Psoas muscle (tissue), 8 donors: ENCODE data around the gene TCP11. TPM values are rescaled to one million over a fixed set of nuclear protein-coding genes. Genes with fewer than 3 reads are reported as not detected.
A peak's percentile ranks its signal among the peaks of the same experiment; 100 is the strongest.

Experiments used
- ATAC-seq, 4 donors: fragments of 200-7000 bp; cut with Tn5 transposase; one replicate each; pipeline ENCODE4 v1.9.1; 2020; ENCODE audit warnings: moderate library complexity in 3 of 4, mild to moderate bottlenecking in 2 of 4
- DNase-seq, 2 donors: peaks; one replicate each; pipeline ENCODE4 v3.0.0-alpha.2; 2020
- H3K27ac ChIP-seq: fragments of 200-600 bp; one replicate; pipeline ENCODE4 v1.8.0; 2022
- H3K27me3 ChIP-seq, 3 donors: fragments of 200-600 bp in 1 of 3; one replicate each; pipeline versions ENCODE4 v1.6.1 to v1.8.0; 2013 to 2022; ENCODE audit warnings: low read length in 2 of 3, mild to moderate bottlenecking in 2 of 3, moderate library complexity in 1 of 3; ENCODE audit not compliant: insufficient read depth in 3 of 3
- H3K36me3 ChIP-seq, 2 donors: fragments of 200-600 bp in 1 of 2; one replicate each; pipeline versions ENCODE4 v1.6.1 to v1.8.0; 2013 to 2022; ENCODE audit warnings: low read depth in 1 of 2, mild to moderate bottlenecking in 1 of 2, moderate library complexity in 1 of 2; ENCODE audit not compliant: insufficient read depth in 1 of 2
- H3K4me1 ChIP-seq: fragments of 200-600 bp; one replicate; pipeline ENCODE4 v1.8.0; 2022
- H3K4me3 ChIP-seq: fragments of 200-600 bp; one replicate; pipeline ENCODE4 v1.8.0; 2022; ENCODE audit warnings: mild to moderate bottlenecking
- H3K9me3 ChIP-seq: fragments of 200-600 bp; one replicate; pipeline ENCODE4 v1.8.0; 2022
- WGBS, 3 donors: extraction: QIAGEN DNeasy Blood & Tissue Kit; methylation state at CpG; one replicate each; pipeline versions ENCODE4 v1.1.6 to v1.1.7; 2013; 5-methylcytosine and 5-hydroxymethylcytosine counted together
- intact Hi-C, 2 donors: fragments of 100-400 bp; cut with DNase I; formaldehyde crosslinking; loops; one replicate each; pipeline versions ENCODE4 v1.11.0 to v1.14.2; 2022
- polyA plus RNA-seq, 3 donors: library from polyadenylated mRNA; stranded (reverse); fragments of 200-250 nt; gene quantifications; one replicate each; pipeline ENCODE4 v1.2.3, GENCODE V29; 2013
- total RNA-seq, 4 donors: library from RNA; stranded (reverse); fragmentation: NEBNext Ultra II Directional in 2 of 4; extraction: Animal tissue kit (Norgen Biotek cat#: 25700) in 2 of 4; gene quantifications; one replicate each; pipeline versions ENCODE4 v1.2.1 to v1.2.4, GENCODE V29; 2021 to 2023
- TF ChIP-seq, protein P1 (sequence below): fragments of 200-600 bp; IDR thresholded peaks from one replicate; pipeline ENCODE4 v1.8.0; 2022; ENCODE audit warnings: antibody characterized with exemption
- donor health status: healthy with polysubstance abuse.
- donor health status: DM: no; HTN: no; CAD: no; lungs with moderate emphysema.
- donor health status: Bipolar disorder and iron deficiency.
- donor health status: healthy.
- donor health status: DM: yes; HTN: yes; CAD: no.
- donor health status: DM: no; HTN: no; CAD: no.
- donor health status: DM: no; HTN: no; CAD: no.
- donor health status: DM: yes; HTN: yes; CAD: no.

Gene TCP11
- total and polyA plus RNA-seq, 7 donors, result 0.08 TPM; not detected in 6

DNA sequence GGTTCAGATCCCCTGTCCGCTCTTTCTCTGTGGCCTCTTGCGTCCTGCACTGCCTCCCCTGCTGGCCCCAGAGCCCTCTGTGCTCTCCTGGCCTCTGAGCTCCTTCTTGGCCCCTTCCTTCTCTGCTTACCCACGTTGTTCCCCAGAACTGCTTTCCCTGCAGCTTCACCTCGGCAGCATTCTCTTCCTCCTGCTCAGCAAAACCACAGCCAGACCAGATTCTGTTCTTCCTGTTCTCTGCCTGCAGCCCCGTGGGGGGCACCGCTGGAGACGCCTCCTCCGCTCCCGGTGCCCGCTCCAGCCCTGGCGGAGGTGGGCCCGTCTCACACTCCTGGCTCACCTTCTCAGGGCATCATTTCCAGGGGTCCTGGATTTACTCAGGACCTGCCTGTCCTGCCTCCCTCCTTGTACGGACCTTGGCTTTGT lies 59.7 kb downstream of the TCP11 start:
- H3K4me3 ChIP-seq, result no peak overlapping the region
- WGBS, 3 donors, result 57 to 67% (median 60%) methylated on average over 13 of the region's 13 CpGs
- no peak for ATAC-seq
- no peaks in the 10 kb centered on the region for H3K4me1 ChIP-seq
- H3K27me3 ChIP-seq, result no peaks in the 10 kb centered on the region
- no peak for DNase-seq
- peaks cover 0 to 93% of the 10 kb centered on the region in 2 donors for H3K36me3 ChIP-seq
- TF ChIP-seq, protein P1, sequence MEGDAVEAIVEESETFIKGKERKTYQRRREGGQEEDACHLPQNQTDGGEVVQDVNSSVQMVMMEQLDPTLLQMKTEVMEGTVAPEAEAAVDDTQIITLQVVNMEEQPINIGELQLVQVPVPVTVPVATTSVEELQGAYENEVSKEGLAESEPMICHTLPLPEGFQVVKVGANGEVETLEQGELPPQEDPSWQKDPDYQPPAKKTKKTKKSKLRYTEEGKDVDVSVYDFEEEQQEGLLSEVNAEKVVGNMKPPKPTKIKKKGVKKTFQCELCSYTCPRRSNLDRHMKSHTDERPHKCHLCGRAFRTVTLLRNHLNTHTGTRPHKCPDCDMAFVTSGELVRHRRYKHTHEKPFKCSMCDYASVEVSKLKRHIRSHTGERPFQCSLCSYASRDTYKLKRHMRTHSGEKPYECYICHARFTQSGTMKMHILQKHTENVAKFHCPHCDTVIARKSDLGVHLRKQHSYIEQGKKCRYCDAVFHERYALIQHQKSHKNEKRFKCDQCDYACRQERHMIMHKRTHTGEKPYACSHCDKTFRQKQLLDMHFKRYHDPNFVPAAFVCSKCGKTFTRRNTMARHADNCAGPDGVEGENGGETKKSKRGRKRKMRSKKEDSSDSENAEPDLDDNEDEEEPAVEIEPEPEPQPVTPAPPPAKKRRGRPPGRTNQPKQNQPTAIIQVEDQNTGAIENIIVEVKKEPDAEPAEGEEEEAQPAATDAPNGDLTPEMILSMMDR, result no peak
- no peaks in the 10 kb centered on the region for H3K9me3 ChIP-seq
- no peak overlapping the region for H3K27ac ChIP-seq
- intact Hi-C loops, result no loop called here

DNA sequence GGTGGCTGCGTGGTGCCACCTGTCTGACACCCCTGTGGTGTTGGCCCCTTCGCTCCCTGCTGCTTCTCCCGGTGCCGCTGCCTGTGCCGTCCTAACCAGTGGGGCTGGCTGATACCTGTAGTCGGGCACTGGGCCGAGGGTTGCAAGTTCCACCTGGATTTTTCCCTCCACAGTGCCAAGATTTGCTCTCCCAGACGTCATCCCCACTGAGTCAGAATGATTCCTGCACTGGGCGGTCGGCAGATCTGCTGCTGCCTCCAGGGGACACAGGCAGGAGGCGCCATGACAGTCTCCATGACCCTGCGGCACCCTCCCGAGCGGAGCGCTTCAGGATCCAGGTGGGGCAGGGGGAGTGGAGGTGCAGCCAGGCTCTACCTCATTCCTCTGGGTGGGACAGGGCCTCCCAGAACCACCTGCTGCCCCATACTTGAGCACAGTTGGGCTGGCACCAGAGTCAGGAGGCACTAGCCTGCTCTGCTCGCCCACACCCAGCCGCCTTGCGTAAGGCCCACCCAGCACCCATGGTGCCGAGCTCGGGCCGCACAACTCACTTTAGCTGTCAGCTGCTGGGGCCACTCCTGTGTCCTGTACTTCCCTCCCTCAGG lies 60.2 kb downstream of the TCP11 start:
- WGBS, 3 donors, result 87 to 90% (median 88%) methylated on average over 18 to 21 of the region's 21 CpGs
- no peaks in the 10 kb centered on the region for H3K27me3 ChIP-seq
- DNase-seq, result no peak
- peaks cover 0 to 88% of the 10 kb centered on the region in 2 donors for H3K36me3 ChIP-seq
- TF ChIP-seq, protein P1, result no peak
- H3K4me1 ChIP-seq, result no peaks in the 10 kb centered on the region
- H3K27ac ChIP-seq, result no peak overlapping the region
- intact Hi-C loops, result no loop called here
- H3K4me3 ChIP-seq, result no peak overlapping the region
- ATAC-seq, result no peak
- no peaks in the 10 kb centered on the region for H3K9me3 ChIP-seq

DNA sequence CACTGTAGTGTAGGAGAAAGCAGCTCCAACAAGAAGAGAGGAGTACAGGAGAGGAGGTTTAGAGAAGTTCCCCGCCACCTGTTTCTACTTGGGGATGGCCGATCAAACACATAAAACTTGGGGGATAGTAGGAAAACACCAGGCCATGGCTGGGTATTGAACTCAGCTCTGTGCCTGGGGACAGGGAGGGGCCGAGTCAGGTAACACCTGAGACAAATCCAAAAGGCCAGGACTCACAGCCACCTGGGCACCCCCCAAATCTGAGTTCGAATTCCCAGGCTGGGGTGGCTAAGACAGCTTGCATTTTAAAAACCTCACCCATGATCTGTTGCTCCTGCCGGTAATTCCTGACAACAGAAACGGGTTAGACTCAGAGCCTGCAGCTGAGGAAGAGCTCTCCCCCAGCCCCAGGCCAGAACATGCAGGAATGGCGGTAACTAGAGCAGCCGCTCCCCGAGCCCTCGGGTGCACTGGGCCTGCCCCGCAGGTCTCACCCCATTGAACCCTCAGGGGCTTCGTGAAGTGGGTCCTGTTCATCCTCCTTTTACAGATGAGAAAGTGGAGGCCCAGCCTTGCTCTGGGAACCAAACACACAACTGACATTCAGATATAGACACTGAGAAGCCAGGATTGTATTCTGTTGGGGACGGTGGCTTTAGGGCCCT lies 61.0 kb downstream of the TCP11 start:
- no peaks in the 10 kb centered on the region for H3K4me1 ChIP-seq
- no peak overlapping the region for H3K4me3 ChIP-seq
- ATAC-seq, result no peak
- intact Hi-C loops, result no loop called here
- TF ChIP-seq, protein P1, result no peak
- H3K9me3 ChIP-seq, result no peaks in the 10 kb centered on the region
- H3K27me3 ChIP-seq, result no peaks in the 10 kb centered on the region
- no peak for DNase-seq
- peaks cover 0 to 87% of the 10 kb centered on the region in 2 donors for H3K36me3 ChIP-seq
- H3K27ac ChIP-seq, result no peak overlapping the region
- 91 to 93% (median 93%) methylated on average over 13 of the region's 13 CpGs for WGBS, 3 donors

DNA sequence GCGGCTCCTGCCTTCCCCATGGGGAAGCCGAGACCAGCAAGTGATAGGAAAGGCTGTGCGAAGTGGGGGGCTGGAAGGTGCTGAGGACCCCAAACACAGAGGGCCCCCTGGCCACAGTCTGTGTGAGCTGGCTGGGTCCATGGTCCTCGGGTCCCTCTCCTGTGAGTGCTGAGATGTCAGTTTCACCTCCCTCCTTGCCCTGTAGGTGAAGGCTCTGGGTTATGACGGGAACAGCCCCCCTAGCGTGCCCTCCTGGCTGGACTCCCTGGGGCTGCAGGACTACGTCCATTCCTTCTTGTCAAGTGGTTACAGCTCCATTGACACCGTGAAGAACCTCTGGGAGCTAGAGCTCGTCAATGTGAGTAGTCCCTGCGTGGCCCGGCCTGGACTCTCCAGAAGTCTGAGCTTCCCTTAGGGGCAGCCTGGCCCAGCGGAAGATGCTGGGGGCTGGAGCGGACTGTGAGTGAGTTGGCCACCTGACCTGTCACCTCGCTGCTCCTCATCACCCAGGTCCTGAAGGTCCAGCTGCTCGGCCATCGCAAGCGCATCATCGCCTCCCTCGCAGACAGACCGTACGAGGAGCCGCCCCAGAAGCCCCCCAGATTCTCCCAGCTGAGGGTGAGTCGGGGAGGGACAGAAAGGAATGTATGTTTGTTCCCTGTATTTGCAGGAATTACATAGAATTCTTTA lies 61.7 kb downstream of the TCP11 start:
- Histone ChIP-seq H3K4me3 (no peak overlapping the region), H3K9me3 (no peaks in the 10 kb centered on the region), H3K4me1 (no peaks in the 10 kb centered on the region), H3K27me3 (no peaks in the 10 kb centered on the region), H3K27ac (no peak overlapping the region), H3K36me3 (peaks cover 0 to 80% of the 10 kb centered on the region in 2 donors)
- intact Hi-C loops, result no loop called here
- WGBS, 3 donors, result 90 to 95% (median 90%) methylated on average over 22 to 23 of the region's 23 CpGs
- DNase-seq (peak in 1 of 2 donors; percentile 31), ATAC-seq (no peak)
- TF ChIP-seq, protein P1, result no peak
